HEK293T (cell line): ENCODE data around the gene NUBP1.

ENCODE experiments used
- BHLHE40 ChIP-seq: fragments of 450-650 bp; IDR thresholded peaks from 2 replicates; pipeline ENCODE4 v1.6.1; 2016; ENCODE audit warnings: mild to moderate bottlenecking, moderate library complexity, borderline replicate concordance
- ELF4 ChIP-seq: fragments of 450-650 bp; IDR thresholded peaks from 2 replicates; pipeline ENCODE4 v1.6.1; 2017; ENCODE audit warnings: antibody characterized with exemption
- FOXM1 ChIP-seq: fragments of 450-650 bp; IDR thresholded peaks from 2 replicates; pipeline ENCODE4 v1.6.1; 2017; ENCODE audit warnings: mild to moderate bottlenecking, borderline replicate concordance
- SP1 ChIP-seq: fragments of 450-650 bp; IDR thresholded peaks from 2 replicates; pipeline ENCODE4 v1.6.1; 2017
- SUZ12 ChIP-seq: fragments of 450-650 bp; IDR thresholded peaks from 2 replicates; pipeline ENCODE4 v1.6.1; 2016; ENCODE audit warnings: mild to moderate bottlenecking
- TF ChIP-seq, protein P1 (sequence below): fragments of 450-650 bp; IDR thresholded peaks from 2 replicates; pipeline ENCODE4 v1.6.1; 2016

DNA sequence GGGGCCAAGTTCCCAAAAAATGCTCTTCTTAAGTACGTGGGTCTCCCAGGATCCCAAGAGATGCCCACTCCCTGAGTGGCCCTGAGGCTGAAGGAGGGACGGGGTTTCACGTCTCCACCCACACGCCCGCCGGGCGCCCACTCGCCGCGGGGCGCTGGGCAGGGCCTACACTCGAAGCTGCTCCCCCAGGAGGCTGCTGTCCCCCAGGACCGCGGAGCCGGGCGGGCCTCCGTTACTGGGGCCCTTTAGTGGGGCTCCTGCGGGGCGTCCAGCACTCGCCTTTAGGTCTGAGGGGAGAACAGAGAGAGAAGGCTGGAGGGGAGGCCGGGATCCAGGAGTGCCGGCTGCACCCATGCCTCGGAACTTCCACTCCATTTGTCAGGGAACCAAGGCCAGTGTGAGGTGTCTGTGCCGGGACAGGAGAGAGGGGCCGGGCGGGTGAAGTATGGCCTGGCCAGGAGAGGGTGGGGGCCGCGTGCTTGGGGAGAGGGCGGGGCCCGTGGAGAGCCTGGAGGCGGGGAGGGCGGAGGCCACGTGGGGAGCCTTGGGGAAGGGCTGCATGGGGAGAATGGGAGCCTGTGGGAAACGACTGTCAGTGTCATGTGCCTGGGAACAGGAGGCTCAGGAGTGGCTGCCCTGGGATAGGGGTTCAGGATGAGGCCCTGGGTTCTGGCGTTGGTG lies 18.8 kb downstream of the NUBP1 start:
- TF ChIP-seq ELF4 (no peak), SUZ12 (no peak), BHLHE40 (no peak), SP1 (no peak), FOXM1 (no peak)
- TF ChIP-seq, protein P1, sequence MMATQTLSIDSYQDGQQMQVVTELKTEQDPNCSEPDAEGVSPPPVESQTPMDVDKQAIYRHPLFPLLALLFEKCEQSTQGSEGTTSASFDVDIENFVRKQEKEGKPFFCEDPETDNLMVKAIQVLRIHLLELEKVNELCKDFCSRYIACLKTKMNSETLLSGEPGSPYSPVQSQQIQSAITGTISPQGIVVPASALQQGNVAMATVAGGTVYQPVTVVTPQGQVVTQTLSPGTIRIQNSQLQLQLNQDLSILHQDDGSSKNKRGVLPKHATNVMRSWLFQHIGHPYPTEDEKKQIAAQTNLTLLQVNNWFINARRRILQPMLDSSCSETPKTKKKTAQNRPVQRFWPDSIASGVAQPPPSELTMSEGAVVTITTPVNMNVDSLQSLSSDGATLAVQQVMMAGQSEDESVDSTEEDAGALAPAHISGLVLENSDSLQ, result no peak
